GM12891 (cell line): ENCODE measurements around the gene ORMDL2.

Experiments
- PAX5 ChIP-seq: IDR thresholded peaks from 2 replicates; pipeline ENCODE4 v1.6.1; 2011; ENCODE audit warnings: low read length, moderate library complexity, mild to moderate bottlenecking; ENCODE audit not compliant: insufficient read depth, severe bottlenecking
- POLR2A ChIP-seq: IDR thresholded peaks from 2 replicates; pipeline ENCODE4 v1.6.1; 2011; ENCODE audit warnings: low read depth, low read length, control low read depth
- POLR2AphosphoS5 ChIP-seq: IDR thresholded peaks from 2 replicates; pipeline ENCODE4 v1.6.1; 2011; ENCODE audit warnings: low read depth, low read length, control low read depth
- POU2F2 ChIP-seq: IDR thresholded peaks from 2 replicates; pipeline ENCODE4 v1.6.1; 2011; ENCODE audit warnings: low read depth, mild to moderate bottlenecking, control low read depth, low read length, moderate library complexity
- SPI1 ChIP-seq: IDR thresholded peaks from 2 replicates; pipeline ENCODE4 v1.6.1; 2011; ENCODE audit warnings: low read depth, low read length, control low read depth
- TAF1 ChIP-seq: IDR thresholded peaks from 2 replicates; pipeline ENCODE4 v1.6.1; 2011; ENCODE audit warnings: low read depth, low read length, control low read depth

GRCh38 chr12:55843431-55843830 lies 25.6 kb downstream of the ORMDL2 start:
- TF ChIP-seq POLR2AphosphoS5 (no peak), POLR2A (no peak), TAF1 (no peak), PAX5 (no peak), SPI1 (no peak), POU2F2 (no peak)
